H1 (cell line): ENCODE data around the gene SLC15A1. TPM values are rescaled to one million over a fixed set of nuclear protein-coding genes. Genes with fewer than 3 reads are reported as not detected.

Experiments used
- BACH1 ChIP-seq: IDR thresholded peaks from 2 replicates; pipeline ENCODE4 v1.6.1; 2012; ENCODE audit warnings: low read length, improper control_type of control experiment
- EZH2 ChIP-seq: fragments of 200-600 bp; sonication (generic); IDR thresholded peaks from 2 replicates; pipeline ENCODE4 v1.7.1; 2012; ENCODE audit warnings: low read depth, mild to moderate bottlenecking, moderate library complexity, low read length, inconsistent platforms; ENCODE audit not compliant: severe bottlenecking
- POU5F1 ChIP-seq: IDR thresholded peaks from 2 replicates; pipeline ENCODE4 v1.6.1; 2011; ENCODE audit warnings: low read depth, mild to moderate bottlenecking, low read length, moderate library complexity
- SRF ChIP-seq: IDR thresholded peaks from 2 replicates; pipeline ENCODE4 v1.6.1; 2011; ENCODE audit warnings: mild to moderate bottlenecking, low read depth, low read length, moderate library complexity
- polyA plus RNA-seq, 7 experiments: library from polyadenylated mRNA; depleted of rRNA in 3 of 7; stranded (reverse) in 5 of 7; unstranded in 2 of 7; fragments of >200 nt in 5 of 7; fragments of 200-250 nt in 2 of 7; gene quantifications; 1 replicate in 5 of 7; 2 replicates in 1 of 7; 4 replicates in 1 of 7; pipeline versions ENCODE4 v1.2.1 to v1.2.3, GENCODE V29; 2011 to 2013; ENCODE audit warnings: missing spikeins in 2 of 7, mixed read lengths in 2 of 7
- total RNA-seq: library from RNA; stranded (reverse); fragmentation: NEBNext Ultra II Directional; extraction: Animal tissue kit (Norgen Biotek cat#: 25700); gene quantifications from 2 replicates; pipeline ENCODE4 v1.2.1, GENCODE V29; 2021
- TF ChIP-seq, protein P1 (sequence below), 3 experiments: IDR thresholded peaks; 1 replicate in 2 of 3; 2 replicates in 1 of 3; pipeline versions ENCODE4 v1.5.1 to v1.6.1; 2011; ENCODE audit warnings: low read length in 3 of 3, mild to moderate bottlenecking in 3 of 3, inconsistent platforms in 2 of 3, low read depth in 1 of 3, moderate library complexity in 1 of 3; ENCODE audit not compliant: insufficient read depth in 1 of 3; ENCODE audit errors: control extremely low read depth in 1 of 3

The SLC15A1 gene
- total and polyA plus RNA-seq, 2 of the 8 experiments (the other 6 are each of a cell fraction or from before 2014, with no cell fraction given): 1.3 to 2.4 TPM

- TF ChIP-seq, protein P1, sequence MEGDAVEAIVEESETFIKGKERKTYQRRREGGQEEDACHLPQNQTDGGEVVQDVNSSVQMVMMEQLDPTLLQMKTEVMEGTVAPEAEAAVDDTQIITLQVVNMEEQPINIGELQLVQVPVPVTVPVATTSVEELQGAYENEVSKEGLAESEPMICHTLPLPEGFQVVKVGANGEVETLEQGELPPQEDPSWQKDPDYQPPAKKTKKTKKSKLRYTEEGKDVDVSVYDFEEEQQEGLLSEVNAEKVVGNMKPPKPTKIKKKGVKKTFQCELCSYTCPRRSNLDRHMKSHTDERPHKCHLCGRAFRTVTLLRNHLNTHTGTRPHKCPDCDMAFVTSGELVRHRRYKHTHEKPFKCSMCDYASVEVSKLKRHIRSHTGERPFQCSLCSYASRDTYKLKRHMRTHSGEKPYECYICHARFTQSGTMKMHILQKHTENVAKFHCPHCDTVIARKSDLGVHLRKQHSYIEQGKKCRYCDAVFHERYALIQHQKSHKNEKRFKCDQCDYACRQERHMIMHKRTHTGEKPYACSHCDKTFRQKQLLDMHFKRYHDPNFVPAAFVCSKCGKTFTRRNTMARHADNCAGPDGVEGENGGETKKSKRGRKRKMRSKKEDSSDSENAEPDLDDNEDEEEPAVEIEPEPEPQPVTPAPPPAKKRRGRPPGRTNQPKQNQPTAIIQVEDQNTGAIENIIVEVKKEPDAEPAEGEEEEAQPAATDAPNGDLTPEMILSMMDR (IDR thresholded peaks at IDR 0.05; ENCODE audit: control extremely low read depth in 1 of 3, insufficient read depth in 1 of 3, low read depth in 1 of 3, low read length in 3 of 3): no peak
- TF ChIP-seq EZH2 (no peak), POU5F1 (no peak), BACH1 (no peak), SRF (no peak)
Observed at GRCh38 chr13:98651744-98652143, 100.7 kb downstream of the SLC15A1 start (continued).
